ENCODE measurements around the gene AHRR.
"Not testable (repeated sequence)": the region's sequence is repeated elsewhere in the genome, so short reads cannot be mapped to it uniquely, and the experiment has no call there.

AHRR gene

DNA sequence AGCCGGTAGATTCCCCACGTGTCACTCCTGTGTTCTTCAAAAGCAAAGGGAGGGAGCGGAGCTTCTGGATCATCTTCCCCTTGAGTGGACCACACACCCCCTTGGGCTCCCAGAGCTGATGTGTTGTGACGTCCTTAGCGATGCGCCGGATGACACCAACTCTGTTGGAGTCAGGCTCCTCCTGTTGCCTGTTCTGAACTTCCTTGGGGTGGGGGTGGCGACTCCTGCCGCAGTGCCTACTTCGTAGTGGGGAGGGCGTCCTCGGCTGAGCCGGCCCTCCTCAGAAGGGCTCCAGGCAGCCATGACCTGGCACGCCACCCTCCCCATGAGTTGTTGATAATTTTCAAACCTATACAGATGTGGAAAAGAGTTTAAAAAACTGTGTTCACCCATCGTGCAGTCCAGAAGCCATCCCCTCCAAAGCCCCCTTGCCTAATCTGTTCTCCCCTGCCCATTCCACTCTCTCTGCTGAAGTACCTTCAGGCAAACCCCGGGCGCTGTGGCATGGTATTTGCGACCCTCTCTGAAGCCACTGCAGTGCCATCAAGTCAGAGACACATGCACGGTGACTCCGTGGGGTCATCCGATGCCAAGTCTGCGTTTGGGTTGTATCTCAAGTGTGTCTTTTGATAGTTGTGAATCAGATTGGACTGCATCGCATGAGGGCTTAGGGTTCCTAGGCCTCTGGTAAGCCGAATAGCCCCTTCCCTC is 138.2 kb downstream of the AHRR start:
- no peak for DNase-seq (ENCODE audit: low spot score)

DNA sequence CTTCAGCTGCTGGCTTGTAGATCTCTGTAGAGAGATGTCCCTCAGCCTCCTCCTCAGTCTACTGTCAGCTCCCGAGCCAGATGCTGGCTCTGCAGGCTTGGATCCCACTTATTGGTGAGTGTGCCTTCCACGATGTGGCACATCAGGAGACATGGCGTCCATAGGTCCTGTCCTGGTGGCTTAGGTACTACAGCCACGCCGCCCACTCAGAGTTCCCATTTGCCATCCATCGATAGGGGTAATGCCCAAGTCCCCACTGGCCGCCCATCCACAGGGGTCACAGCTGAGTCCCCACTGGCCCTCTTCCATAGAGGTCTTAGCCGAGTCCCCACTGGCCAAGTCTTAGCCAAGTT is 138.7 kb downstream of the AHRR start:
- DNase-seq (ENCODE audit: low spot score) = no peak

DNA sequence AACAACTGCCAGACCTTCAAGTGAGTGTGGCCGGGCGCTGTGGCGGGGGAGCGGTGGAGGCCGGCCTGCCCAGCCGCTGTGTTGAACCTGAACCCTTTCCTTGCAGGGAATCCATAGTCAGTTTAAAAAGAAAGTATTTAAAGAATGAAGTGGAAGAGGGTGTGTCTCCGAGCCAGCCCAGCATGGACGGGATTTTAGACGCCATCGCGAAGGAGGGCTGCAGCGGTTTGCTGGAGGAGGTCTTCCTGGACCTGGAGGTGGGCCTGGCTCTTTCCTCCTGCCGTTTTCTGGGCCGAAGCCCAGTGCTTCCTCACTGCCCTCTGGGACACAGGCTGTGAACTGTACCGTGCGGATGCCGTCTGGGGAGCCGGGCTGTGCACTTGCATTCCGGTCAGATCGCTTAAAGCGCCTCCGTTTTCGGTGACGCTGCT is 140.6 kb downstream of the AHRR start:
- no peak for DNase-seq (ENCODE audit: low spot score)

DNA sequence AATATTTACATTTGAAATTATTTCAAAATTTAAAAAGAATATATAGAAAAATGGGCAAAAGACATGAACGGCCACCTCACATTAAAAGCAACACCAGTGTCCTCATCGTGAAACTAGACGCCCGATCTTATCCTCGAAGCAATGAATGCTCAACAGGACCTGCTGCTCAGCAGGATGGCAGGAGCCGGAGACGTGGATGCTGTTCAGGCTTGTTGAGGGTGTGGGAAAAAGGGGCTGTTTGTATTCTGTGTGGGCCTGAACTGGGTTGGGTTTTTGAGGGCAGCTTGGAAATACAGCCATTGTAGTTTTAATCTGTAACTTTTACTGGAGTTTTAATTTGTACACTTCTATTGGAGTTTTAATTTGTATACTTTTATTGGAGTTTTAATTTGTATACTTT is 141.8 kb downstream of the AHRR start:
- no peak for DNase-seq (ENCODE audit: low spot score)

DNA sequence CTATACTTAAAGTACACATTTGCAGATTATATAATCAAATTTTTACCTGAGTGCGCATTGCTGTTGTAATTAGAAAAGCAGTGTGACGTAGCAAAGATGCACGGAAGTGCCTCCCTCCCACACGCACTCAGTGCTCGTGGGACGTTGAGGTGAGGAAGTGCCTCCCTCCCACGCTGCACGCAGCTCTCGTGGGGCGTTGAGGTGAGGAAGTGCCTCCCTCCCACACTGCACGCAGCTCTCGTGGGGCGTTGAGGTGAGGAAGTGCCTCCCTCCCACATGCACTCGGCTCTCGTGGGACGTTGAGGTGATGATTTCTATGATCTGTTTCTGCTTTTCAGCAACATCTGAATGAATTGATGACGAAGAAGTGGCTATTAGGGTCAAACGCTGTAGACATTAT is 142.4 kb downstream of the AHRR start:
- no peak for DNase-seq (ENCODE audit: low spot score)

DNA sequence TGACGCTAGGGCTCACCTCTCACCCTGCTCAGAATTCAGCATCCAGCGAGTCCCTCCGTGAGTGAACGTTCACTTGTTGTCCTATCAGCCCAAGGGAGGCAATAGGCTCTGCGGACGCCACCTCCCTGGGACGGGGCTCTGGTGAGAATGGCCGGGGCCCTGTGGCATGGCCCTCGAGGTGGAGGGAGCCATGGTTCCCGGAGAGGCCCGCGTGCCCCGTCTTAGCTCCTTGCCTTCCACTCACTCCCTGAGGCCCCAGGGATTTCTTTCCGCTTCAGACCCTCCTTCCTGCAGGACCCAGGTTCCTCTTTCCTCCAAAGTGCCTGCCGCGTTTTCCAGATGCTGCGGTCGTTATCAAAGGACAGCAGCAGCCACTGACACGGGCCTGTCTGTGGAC is 142.9 kb downstream of the AHRR start:
- no peak for DNase-seq (ENCODE audit: low spot score)

DNA sequence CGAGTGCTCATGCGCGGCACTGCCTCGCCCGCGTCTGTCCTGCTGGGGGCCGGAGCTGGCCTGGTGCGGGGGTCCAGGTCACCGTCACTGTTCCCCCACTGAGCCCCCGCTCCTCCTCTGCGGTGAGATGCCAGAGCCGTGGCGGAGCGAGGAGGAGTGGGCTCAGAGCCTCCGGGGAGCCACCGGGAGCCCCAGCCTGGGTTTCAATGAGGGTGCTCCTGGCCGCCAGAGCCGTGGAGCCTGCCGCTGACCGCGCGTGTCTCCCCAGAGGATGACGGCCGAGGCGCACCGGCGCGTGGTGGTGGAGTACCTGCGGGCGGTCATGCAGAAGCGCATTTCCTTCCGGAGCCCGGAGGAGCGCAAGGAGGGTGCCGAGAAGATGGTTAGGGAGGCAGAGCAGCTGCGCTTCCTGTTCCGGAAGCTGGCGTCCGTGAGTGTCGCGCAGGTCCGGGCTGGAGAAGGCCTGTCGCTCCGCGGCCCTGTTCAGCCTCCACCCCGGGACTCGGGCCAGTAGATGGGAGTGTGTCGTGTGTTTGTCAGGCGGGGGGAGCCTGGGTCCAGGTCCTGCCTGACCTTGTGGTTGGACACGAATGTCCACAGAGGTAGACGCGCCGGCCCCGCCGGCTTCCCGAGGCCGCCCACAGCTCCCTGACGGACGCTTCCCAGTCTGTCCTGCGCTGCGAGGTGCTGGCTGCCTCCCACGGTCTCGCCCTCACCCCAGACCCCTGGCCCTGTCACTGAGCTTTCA is 143.5 kb downstream of the AHRR start:
- DNase-seq (ENCODE audit: low spot score) = no peak

DNA sequence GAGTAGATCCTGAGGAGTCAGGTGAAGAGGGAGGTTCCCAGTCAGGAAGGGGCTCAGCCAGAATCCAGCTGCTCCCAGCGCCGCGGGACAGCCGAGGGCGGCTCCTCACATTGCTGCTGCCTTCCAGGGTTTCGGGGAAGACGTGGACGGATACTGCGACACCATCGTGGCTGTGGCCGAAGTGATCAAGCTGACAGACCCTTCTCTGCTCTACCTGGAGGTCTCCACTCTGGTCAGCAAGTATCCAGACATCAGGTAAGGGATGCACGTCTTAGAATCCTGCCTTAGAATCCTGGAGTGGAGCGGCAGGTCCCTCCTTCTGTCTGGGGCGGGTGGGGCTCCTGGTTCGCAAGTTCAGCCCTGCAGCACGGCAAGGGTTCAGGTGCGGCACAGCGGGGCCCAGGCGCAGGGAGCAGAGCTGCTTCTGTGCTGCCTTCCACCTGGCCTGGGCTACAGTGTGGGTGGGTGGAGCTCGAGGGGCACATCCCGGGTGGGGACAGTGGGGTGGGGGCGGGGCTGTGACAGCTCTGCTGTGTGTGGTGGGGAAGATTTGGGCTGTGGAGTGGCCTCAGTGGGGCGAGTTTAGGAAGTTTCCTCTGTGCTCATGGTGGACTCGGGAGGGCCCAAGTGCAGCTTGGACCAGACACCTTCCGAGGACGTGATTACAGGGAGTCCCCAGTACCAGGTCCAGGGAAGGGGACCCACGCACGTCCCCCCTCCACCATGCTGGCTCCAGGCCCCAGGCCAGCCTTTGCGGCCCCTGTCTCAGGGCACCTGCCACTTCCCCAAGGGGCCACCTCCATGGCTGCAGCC is 144.3 kb downstream of the AHRR start:
- DNase-seq (ENCODE audit: low spot score) = no peak

DNA sequence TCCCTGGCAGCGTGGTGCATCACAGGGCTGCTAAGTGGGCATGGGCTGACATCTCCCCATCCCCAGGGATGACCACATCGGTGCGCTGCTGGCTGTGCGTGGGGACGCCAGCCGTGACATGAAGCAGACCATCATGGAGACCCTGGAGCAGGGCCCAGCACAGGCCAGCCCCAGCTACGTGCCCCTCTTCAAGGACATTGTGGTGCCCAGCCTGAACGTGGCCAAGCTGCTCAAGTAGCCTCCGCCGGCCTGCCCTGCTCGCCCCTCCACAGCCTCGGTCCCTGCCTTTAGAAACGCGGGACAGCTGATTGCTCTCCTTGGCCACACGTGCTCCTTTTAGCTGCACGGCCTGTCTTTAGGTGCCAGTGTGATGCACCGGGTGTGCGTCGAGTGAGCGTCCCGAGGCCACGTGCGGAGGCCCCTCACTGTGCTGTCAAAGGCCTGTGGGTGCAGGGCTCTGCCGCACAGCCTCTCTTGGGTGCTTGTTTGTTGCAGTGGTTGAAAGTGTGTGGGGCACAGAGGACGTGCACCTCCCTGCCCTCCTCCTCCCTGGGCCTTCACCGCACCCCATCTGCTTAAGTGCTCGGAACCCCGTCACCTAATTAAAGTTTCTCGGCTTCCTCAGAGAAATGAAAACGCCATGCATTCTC is 145.3 kb downstream of the AHRR start:
- DNase-seq (ENCODE audit: low spot score) = no peak

DNA sequence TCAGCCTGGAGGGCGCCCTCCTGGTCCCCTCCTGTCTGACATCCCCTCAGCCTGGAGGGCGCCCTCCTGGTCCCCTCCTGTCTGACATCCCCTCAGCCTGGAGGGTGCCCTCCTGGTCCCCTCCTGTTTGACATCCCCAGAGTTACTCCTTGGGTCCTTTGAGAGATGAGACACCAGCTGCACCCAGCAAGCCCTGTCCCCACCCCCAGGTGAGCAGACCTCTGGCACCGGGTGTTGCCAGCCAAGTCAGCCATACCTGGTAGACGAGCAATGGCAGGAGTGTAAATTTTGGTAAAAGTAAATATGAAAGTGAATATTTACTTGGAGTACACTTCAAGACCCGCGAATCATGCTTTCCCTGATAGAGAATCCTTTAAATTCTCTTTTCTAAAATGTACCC is 146.9 kb downstream of the AHRR start:
- no peak for DNase-seq (ENCODE audit: low spot score)

DNA sequence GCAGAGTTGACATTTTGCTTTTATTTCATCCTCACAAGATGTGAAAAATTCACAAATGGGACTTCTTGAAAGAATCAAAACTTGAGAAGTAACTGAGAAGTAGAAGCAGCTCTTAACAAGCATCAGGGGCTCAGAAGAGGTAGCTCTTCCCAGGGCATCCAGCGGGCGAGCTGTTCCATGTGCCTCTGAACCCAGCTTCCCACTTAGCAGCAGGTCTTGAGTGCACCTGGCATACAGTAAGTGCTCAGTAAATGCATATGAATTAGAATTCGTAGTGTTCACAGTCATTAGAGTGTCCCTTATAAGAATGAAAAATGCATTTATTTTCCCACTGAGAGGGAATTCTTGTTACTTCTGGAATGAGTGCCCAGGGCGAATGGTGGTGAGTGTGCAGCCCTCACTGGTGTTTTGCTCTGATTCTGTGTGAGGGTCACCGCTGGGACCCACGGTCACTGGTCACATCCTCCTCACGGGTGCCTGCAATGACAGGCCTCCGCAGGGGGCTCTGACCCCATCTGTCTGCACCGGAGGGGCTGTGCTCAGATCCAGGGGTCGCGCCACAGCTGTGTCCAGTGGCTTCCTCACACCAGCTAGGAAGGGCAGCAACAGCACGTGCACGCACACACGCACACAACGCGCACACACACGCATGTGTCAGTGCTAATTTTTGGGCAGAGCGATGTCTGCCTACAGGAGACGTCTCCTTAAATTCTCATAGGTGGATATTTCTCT is 148.4 kb downstream of the AHRR start:
- no peak for DNase-seq (ENCODE audit: low spot score)

DNA sequence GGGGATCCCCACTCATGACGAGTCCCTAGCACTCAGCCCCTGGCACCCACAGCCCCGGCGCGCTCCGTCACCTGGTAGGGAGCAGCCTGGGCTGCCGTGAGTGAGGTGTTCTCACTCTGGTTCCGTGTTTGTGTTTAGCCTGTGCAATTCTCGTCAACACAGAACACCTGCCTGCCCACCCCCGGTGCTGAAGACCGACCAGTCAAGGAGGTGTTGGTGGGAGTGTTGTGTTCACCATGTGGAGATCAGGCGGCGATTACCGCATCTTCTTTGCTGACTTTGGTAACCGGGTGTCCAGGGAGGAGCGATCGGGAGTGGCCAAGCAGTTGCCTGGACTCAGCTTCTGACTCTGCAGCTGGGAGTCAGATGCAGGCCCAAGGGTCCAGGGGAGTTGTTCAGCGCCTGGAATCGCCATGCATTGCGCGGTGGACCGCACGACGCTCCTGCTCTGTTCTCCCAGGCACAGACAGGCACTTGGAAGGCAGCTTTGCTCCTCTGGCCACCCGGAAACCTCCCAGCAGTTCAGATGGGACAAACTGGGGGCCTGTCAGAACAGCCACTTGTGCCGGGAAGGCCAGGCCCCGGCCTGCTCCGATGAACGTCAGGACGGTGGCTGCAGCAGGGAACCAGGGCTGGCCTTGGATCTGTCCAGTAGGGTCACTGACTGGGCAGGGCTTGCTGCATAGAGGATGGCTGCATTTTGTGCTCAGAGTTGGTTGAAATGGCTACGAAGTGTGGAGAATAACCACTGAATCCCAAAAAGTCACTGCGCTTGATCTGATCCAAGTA is 149.6 kb downstream of the AHRR start:
- DNase-seq (ENCODE audit: low spot score) = no peak

DNA sequence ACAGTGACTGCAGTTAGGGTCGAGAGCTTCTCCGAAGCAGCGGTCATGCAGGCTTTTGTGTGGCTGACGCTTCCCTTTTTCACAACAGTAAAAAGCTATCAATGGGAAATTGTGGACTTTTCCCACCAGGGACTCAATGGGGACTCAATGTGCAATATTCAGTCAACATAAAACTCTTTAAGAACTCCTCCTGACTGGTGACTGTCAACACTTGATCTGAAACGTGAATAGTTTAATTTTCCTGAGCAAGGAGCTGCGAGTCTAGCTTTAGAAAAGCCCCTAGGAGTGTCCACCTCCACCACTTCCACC is 150.2 kb downstream of the AHRR start:
- no peak for DNase-seq (ENCODE audit: low spot score)

DNA sequence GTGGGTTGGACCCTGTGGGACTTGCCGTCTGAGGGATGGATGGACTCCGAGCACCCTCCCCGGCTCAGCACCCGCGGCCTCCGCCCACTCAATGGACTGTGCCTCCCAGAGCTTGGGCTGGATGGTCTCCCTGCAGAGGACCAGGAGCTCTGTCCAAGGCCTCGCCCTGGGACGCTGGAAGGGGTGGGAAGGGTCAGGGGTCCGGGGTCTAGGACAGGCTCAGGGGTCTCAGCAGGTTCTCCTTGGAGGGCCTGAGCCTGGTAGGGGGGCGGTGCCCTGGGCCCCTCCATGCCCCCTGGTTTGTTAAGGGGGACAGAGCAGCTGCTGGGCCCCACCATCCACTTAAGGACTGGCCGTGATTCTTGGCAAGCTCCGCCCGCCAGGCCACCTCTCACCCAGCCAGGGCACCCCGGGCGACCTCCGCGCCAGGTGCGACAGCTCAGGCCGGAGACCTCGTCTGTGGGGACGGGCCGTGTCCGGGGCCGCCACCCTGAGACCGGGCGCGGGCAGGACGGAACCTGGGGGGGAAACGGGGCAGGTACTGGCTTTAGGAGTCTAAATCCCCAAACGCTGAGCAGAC is 150.7 kb downstream of the AHRR start:
- DNase-seq (ENCODE audit: low spot score) = no peak

DNA sequence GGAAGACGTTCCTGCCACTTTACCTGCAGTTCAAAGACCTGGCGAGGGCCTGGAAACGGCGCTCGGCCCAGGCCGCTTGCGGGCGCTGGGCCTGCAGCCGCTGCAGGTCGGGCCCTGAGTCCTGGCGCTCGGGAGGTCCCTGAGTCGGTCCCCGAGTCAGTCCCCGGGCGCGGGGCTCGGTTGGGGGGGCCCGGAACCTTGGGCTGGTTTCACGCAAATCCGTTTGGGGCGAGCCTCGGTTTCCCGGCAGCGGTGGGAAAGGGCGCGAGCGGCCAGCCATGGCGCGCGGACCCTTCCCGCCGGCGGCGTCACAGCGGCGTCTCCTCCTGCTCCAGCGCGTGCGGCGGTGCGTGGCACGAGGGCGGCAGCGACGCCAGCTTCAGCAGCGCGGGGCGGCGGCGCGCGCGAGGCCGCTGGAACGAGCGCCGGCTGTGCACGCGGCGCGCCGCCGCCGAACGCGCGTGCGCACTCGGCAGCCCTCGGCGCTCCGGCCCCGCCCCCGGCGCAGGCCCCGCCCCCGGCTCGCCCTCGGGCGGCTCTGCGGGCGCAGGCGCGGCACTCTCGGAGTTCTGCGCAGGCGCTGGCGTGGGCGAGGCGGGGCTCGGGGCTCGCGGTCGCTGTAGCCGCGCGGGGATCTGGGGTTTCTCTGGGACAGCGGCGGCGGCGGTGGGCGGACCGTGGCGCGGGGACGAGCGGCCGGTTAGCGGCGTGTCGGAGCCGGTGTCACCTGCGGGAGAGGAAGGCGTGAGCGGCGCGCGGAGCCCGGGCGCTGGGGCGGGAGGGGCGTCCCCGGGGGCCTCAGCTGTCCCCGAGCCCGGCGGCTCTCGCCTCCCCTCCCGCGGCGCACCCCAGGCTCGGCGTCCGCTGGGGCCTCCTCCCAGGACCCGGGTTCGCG is 151.4 kb downstream of the AHRR start:
- peak; percentile 68 for DNase-seq (ENCODE audit: low spot score)

DNA sequence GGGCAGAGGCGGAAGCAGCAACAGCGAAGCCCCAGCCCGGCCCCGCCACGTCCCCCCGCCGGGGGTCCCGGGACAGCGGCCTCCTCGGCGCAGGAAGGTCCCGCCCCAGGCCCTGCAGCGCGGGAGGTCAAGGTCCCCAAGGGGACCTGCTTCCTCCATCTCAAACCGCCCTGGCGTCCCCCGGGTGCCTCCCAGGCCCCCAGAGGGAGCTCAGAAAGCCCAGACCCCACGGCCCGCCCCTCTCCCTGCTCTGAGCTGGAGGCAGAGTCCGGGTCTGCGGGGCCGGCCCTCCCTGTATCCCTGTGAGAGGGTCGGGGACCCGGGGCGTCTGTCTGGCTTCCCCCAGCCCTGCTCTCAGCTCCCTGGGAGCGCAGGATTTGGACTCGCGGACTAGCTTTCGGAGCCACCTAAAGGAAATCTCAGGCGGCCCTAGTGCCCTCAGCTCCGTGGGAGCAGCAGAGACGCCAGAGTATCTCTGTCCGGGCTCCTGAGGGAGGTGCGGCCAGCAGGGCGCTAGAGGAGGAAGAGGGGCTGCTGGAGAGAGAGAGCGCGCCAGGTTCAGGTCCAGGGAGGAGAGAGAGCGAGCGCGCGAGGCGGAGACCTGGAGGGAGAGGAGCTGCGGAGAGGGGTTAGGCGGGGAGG is 152.2 kb downstream of the AHRR start:
- peak; percentile 49 for DNase-seq (ENCODE audit: low spot score)

DNA sequence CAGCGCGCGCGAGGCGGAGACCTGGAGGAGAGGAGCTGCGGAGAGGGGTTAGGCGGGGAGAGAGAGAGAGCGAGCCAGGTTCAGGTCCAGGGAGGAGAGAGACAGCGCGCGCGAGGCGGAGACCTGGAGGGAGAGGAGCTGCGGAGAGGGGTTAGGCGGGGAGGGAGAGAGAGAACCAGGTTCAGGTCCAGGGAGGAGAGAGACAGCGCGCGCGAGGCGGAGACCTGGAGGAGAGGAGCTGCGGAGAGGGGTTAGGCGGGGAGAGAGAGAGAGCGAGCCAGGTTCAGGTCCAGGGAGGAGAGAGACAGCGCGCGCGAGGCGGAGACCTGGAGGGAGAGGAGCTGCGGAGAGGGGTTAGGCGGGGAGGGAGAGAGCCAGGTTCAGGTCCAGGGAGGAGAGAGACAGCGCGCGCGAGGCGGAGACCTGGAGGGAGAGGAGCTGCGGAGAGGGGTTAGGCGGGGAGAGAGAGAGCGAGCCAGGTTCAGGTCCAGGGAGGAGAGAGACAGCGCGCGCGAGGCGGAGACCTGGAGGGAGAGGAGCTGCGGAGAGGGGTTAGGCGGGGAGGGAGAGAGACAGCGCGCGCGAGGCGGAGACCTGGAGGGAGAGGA is 152.8 kb downstream of the AHRR start:
- DNase-seq (ENCODE audit: low spot score) = not testable (repeated sequence)

DNA sequence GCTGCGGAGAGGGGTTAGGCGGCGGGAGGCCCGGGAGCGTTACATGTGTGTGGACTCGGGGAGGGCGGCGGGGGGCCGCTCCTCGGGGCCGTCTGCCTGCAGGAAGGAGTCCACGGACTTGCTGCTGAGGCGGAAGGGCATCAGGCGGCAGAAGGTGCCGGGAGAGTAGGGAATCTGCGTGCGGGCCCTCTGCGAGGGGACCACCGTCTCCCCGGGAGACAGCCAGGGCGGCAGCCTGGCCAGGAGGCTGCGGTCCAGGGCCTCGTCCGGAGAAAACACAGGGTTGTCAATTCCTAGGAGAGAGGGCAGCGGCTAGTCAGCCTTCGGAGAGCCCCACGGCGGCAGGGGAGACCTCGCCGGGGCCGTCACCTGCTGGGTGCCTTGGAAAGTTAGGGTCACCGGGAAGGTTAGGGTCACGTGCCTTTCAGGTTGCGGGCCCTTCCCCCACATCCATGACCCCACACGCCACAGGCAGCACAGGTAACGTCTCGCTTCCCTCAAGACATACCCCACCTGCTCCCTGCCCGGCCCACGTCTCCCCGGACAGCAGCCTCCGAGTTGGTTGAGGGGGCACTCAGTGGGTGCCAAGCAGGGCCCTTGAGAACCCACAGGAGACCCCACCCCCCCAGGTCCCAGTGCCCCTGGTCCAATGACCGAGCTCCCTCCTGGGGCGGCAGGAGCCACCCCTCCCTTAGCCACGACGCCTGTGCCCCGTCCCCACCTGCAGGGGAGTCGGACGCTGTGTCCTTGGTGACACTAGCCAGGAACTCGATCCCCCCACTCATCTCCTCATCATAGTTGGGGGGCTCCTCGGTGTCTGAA is 153.5 kb downstream of the AHRR start:
- no peak for DNase-seq (ENCODE audit: low spot score)

Data from cerebellar cortex (tissue), 1 donor.